K562 (cell line): Measurements from ENCODE around the gene GAPVD1. TPM values are rescaled to one million over a fixed set of nuclear protein-coding genes. Genes with fewer than 3 reads are reported as not detected.

Source experiments
- CBX8 ChIP-seq: fragments of 200-600 bp; sonication (generic); IDR thresholded peaks from 2 replicates; pipeline ENCODE4 v1.6.1; 2012; ENCODE audit warnings: borderline replicate concordance, mixed run types, low read depth, mild to moderate bottlenecking, moderate library complexity, mixed read lengths, low read length, control low read depth, inconsistent platforms; ENCODE audit not compliant: poor library complexity, severe bottlenecking; ENCODE audit errors: extremely low read depth
- MBD2 ChIP-seq: sonication (generic); IDR thresholded peaks from 2 replicates; pipeline ENCODE4 v1.6.1; 2016; ENCODE audit warnings: low read depth, borderline replicate concordance
- NCOA2 ChIP-seq, 2 experiments: fragments of 450-650 bp; IDR thresholded peaks; 2 replicates each; pipeline ENCODE4 v1.6.1; 2018; ENCODE audit warnings: mild to moderate bottlenecking in 2 of 2, moderate library complexity in 1 of 2; ENCODE audit not compliant: partially characterized antibody in 2 of 2
- RREB1 ChIP-seq: fragments of 250-450 bp; sonication (Bioruptor Pico); IDR thresholded peaks from 2 replicates; pipeline ENCODE4 v1.4.0; 2020
- polyA plus RNA-seq, 8 experiments: library from polyadenylated mRNA; depleted of rRNA in 4 of 8; stranded (reverse) in 5 of 8; unstranded in 3 of 8; fragments of >200 nt; fragmentation: Nextera tagmentation in 2 of 8; fragmentation: Illumina TruSeq in 1 of 8; extraction: Ambion mirVana in 2 of 8; extraction: Trizol in 1 of 8; gene quantifications; 2 replicates each; pipeline versions ENCODE4 v1.2.1 to v1.2.3, GENCODE V29; 2011 to 2014; ENCODE audit warnings: inconsistent platforms in 1 of 8, missing spikeins in 1 of 8
- total RNA-seq, 7 experiments: library from RNA; depleted of rRNA in 6 of 7; stranded (reverse); fragments of >200 nt in 6 of 7; fragmentation: Illumina TruSeq in 2 of 7; extraction: Trizol in 2 of 7; gene quantifications; 2 replicates each; pipeline versions ENCODE4 v1.2.1 to v1.2.3, GENCODE V29; 2011 to 2021; ENCODE audit warnings: low replicate concordance in 1 of 7
- TF ChIP-seq, protein P1 (sequence below): IDR thresholded peaks from 2 replicates; pipeline ENCODE4 v1.6.1; 2011; ENCODE audit warnings: borderline replicate concordance, low read depth, mild to moderate bottlenecking, moderate library complexity, low read length; ENCODE audit not compliant: insufficient read depth, poor library complexity, severe bottlenecking
- TF ChIP-seq, protein P2 (sequence below): fragments of 450-650 bp; IDR thresholded peaks from 2 replicates; pipeline ENCODE4 v1.6.1; 2017; ENCODE audit warnings: antibody characterized with exemption, mild to moderate bottlenecking

GAPVD1 gene
- total and polyA plus RNA-seq, 9 of the 15 experiments (the other 6 are each of a cell fraction or from before 2014, with no cell fraction given): 9.5 to 66.1 (median 45.5) TPM

- TF ChIP-seq, protein P1, sequence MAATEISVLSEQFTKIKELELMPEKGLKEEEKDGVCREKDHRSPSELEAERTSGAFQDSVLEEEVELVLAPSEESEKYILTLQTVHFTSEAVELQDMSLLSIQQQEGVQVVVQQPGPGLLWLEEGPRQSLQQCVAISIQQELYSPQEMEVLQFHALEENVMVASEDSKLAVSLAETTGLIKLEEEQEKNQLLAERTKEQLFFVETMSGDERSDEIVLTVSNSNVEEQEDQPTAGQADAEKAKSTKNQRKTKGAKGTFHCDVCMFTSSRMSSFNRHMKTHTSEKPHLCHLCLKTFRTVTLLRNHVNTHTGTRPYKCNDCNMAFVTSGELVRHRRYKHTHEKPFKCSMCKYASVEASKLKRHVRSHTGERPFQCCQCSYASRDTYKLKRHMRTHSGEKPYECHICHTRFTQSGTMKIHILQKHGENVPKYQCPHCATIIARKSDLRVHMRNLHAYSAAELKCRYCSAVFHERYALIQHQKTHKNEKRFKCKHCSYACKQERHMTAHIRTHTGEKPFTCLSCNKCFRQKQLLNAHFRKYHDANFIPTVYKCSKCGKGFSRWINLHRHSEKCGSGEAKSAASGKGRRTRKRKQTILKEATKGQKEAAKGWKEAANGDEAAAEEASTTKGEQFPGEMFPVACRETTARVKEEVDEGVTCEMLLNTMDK: no peak
- TF ChIP-seq RREB1 (no peak), CBX8 (no peak), MBD2 (no peak), NCOA2 (IDR thresholded peaks at IDR 0.05; ENCODE audit: partially characterized antibody in 2 of 2) (no peak)
- TF ChIP-seq, protein P2, sequence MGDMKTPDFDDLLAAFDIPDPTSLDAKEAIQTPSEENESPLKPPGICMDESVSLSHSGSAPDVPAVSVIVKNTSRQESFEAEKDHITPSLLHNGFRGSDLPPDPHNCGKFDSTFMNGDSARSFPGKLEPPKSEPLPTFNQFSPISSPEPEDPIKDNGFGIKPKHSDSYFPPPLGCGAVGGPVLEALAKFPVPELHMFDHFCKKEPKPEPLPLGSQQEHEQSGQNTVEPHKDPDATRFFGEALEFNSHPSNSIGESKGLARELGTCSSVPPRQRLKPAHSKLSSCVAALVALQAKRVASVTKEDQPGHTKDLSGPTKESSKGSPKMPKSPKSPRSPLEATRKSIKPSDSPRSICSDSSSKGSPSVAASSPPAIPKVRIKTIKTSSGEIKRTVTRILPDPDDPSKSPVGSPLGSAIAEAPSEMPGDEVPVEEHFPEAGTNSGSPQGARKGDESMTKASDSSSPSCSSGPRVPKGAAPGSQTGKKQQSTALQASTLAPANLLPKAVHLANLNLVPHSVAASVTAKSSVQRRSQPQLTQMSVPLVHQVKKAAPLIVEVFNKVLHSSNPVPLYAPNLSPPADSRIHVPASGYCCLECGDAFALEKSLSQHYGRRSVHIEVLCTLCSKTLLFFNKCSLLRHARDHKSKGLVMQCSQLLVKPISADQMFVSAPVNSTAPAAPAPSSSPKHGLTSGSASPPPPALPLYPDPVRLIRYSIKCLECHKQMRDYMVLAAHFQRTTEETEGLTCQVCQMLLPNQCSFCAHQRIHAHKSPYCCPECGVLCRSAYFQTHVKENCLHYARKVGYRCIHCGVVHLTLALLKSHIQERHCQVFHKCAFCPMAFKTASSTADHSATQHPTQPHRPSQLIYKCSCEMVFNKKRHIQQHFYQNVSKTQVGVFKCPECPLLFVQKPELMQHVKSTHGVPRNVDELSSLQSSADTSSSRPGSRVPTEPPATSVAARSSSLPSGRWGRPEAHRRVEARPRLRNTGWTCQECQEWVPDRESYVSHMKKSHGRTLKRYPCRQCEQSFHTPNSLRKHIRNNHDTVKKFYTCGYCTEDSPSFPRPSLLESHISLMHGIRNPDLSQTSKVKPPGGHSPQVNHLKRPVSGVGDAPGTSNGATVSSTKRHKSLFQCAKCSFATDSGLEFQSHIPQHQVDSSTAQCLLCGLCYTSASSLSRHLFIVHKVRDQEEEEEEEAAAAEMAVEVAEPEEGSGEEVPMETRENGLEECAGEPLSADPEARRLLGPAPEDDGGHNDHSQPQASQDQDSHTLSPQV: no peak
Observed at GRCh38 chr9:125379208-125379607, 117.6 kb downstream of the GAPVD1 start (continued).
